Ovary (tissue), 9 donors: Measurements from ENCODE around the gene IRF6. TPM values are rescaled to one million over a fixed set of nuclear protein-coding genes. Genes with fewer than 3 reads are reported as not detected.

Experiments
- DNase-seq, 5 donors: peaks; one replicate each; pipeline ENCODE4 v3.0.0-alpha.2; 2019 to 2020
- H3K27ac ChIP-seq, 2 donors: fragments of 200-600 bp; one replicate each; pipeline versions ENCODE4 v1.5.1 to v1.8.0; 2019 to 2022
- H3K27me3 ChIP-seq: fragments of 200-600 bp; one replicate; pipeline ENCODE4 v1.8.0; 2022
- H3K36me3 ChIP-seq: fragments of 200-600 bp; sonication (generic); one replicate; pipeline ENCODE4 v1.5.1; 2019
- H3K4me1 ChIP-seq: one replicate; pipeline ENCODE4 v1.8.1; 2013; ENCODE audit warnings: mild to moderate bottlenecking, moderate library complexity; ENCODE audit not compliant: insufficient read depth
- H3K4me3 ChIP-seq: fragments of 200-600 bp; sonication (generic); one replicate; pipeline ENCODE4 v1.5.1; 2017
- H3K9me3 ChIP-seq, 2 donors: fragments of 200-600 bp in 1 of 2; sonication (generic) in 1 of 2; one replicate each; pipeline versions ENCODE4 v1.5.1 to v1.8.1; 2013 to 2019; ENCODE audit warnings: mild to moderate bottlenecking in 1 of 2, moderate library complexity in 1 of 2
- EP300 ChIP-seq: sonication (generic); formaldehyde crosslinking; IDR thresholded peaks from one replicate; pipeline ENCODE4 v1.6.1; 2017; ENCODE audit warnings: antibody characterized with exemption
- POLR2A ChIP-seq: fragments of 450-650 bp; IDR thresholded peaks from one replicate; pipeline ENCODE4 v1.6.1; 2017; ENCODE audit warnings: antibody characterized with exemption, mild to moderate bottlenecking, moderate library complexity
- WGBS, 3 donors: extraction: QIAGEN DNeasy Blood & Tissue Kit in 1 of 3; methylation state at CpG; one replicate each; pipeline versions ENCODE4 v1.1.5 to v1.1.7; 2013 to 2017; 5-methylcytosine and 5-hydroxymethylcytosine counted together
- intact Hi-C, 4 donors: fragments of 100-400 bp; cut with DNase I; formaldehyde crosslinking; loops; one replicate each; pipeline versions ENCODE4 v1.11.0 to v1.15.1; 2022 to 2023
- polyA plus RNA-seq, 2 donors: library from polyadenylated mRNA; stranded (reverse); fragments of 200-250 nt in 1 of 2; fragments of 350-450 nt in 1 of 2; fragmentation: Illumina TruSeq in 1 of 2; extraction: RNeasy Lipid Tissue Mini Kit (QIAGEN cat#74804) in 1 of 2; gene quantifications; one replicate each; pipeline ENCODE4 v1.2.3, GENCODE V29; 2013 to 2014
- total RNA-seq, 7 donors: library from RNA; depleted of rRNA in 2 of 7; stranded (reverse); fragments of >200 nt in 2 of 7; fragmentation: NEBNext Ultra II Directional in 3 of 7; extraction: Animal tissue kit (Norgen Biotek cat#: 25700) in 3 of 7; gene quantifications; one replicate each; pipeline versions ENCODE4 v1.1.0 to v1.2.4, GENCODE V29; 2016 to 2023
- TF ChIP-seq, protein P1 (sequence below), 3 donors: fragments of 450-650 bp in 2 of 3; fragments of 200-600 bp in 1 of 3; IDR thresholded peaks; one replicate each; pipeline versions ENCODE4 v1.5.1 to v1.8.0; 2016 to 2022; ENCODE audit warnings: antibody characterized with exemption in 3 of 3, mild to moderate bottlenecking in 1 of 3
- donor health status: DM: no; HTN: no; CAD: no; lungs with moderate emphysema.
- donor health status: DM: no; HTN: no; CAD: no.
- donor health status: Bipolar disorder and iron deficiency.
- donor health status: DM: yes; HTN: yes; CAD: no.
- donor health status: DM: no; HTN: no; CAD: no.
- donor health status: DM: yes; HTN: yes; CAD: no.

IRF6 gene
- total and polyA plus RNA-seq, 9 donors, result 0.80 to 24.2 (median 5.0) TPM

- TF ChIP-seq EP300 (no peak), POLR2A (no peak)
- TF ChIP-seq, protein P1, sequence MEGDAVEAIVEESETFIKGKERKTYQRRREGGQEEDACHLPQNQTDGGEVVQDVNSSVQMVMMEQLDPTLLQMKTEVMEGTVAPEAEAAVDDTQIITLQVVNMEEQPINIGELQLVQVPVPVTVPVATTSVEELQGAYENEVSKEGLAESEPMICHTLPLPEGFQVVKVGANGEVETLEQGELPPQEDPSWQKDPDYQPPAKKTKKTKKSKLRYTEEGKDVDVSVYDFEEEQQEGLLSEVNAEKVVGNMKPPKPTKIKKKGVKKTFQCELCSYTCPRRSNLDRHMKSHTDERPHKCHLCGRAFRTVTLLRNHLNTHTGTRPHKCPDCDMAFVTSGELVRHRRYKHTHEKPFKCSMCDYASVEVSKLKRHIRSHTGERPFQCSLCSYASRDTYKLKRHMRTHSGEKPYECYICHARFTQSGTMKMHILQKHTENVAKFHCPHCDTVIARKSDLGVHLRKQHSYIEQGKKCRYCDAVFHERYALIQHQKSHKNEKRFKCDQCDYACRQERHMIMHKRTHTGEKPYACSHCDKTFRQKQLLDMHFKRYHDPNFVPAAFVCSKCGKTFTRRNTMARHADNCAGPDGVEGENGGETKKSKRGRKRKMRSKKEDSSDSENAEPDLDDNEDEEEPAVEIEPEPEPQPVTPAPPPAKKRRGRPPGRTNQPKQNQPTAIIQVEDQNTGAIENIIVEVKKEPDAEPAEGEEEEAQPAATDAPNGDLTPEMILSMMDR (IDR thresholded peaks at IDR 0.05), result no peak
- Histone ChIP-seq H3K9me3 (no peaks in the 10 kb centered on the region), H3K36me3 (no peaks in the 10 kb centered on the region), H3K27me3 (no peaks in the 10 kb centered on the region), H3K4me3 (no peak overlapping the region), H3K4me1 (no peaks in the 10 kb centered on the region), H3K27ac (no peak overlapping the region)
- 48 to 53% (median 51%) methylated on average over 4 of the region's 4 CpGs for WGBS, 3 donors
- intact Hi-C loops, result no loop called here
- no peak for DNase-seq
Measured at GRCh38 chr1:209820986-209821385, 15.0 kb upstream of the IRF6 start.

GRCh38 chr1:209819058-209819457, 13.1 kb upstream of the IRF6 start:
- no peak for TF ChIP-seq EP300
- TF ChIP-seq, protein P1 (IDR thresholded peaks at IDR 0.05), result no peak
- TF ChIP-seq POLR2A, result no peak

GRCh38 chr1:209817691-209818090, 11.7 kb upstream of the IRF6 start:
- Histone ChIP-seq H3K27ac (no peak overlapping the region), H3K9me3 (no peaks in the 10 kb centered on the region), H3K27me3 (no peaks in the 10 kb centered on the region), H3K4me3 (no peak overlapping the region), H3K36me3 (no peaks in the 10 kb centered on the region), H3K4me1 (no peaks in the 10 kb centered on the region)
- WGBS, 3 donors, result 88 to 95% (median 89%) methylated on average over 1 of the region's 1 CpG
- DNase-seq, result no peak
- intact Hi-C loops, result no loop called here
- no peak for TF ChIP-seq POLR2A

More at GRCh38 chr1:209819058-209819457, 13.1 kb upstream of the IRF6 start:
- DNase-seq, result no peak
- Histone ChIP-seq H3K36me3 (no peaks in the 10 kb centered on the region), H3K27ac (no peak overlapping the region), H3K4me3 (no peak overlapping the region), H3K9me3 (no peaks in the 10 kb centered on the region), H3K27me3 (no peaks in the 10 kb centered on the region), H3K4me1 (no peaks in the 10 kb centered on the region)
- intact Hi-C loops, result no loop called here
- 52 to 60% (median 59%) methylated on average over 1 of the region's 1 CpG for WGBS, 3 donors

DNA sequence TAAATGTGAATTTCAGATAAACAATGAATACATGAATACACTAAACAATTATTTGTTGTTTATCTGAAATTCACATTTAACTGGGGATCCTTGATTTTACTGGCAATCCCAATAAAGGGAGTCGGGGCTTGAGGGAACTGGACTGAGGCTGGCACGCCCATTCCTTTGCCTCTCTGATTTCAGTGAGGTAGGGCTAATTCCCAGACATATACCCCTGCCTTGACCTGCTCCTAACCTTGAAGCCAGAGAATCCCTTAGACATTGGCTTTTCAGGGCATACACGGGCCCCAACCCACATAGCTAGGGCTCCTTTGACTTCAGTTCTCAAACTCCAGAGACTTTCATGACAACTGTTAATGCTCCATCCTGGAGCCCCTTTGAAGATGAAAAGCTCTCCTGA, 11.0 kb upstream of the IRF6 start:
- no peaks in the 10 kb centered on the region for H3K36me3 ChIP-seq
- intact Hi-C loops, result no loop called here
- no peaks in the 10 kb centered on the region for H3K4me1 ChIP-seq
- no peak overlapping the region for H3K4me3 ChIP-seq
- no peaks in the 10 kb centered on the region for H3K27me3 ChIP-seq
- no peaks in the 10 kb centered on the region for H3K9me3 ChIP-seq
- TF ChIP-seq, protein P1 (IDR thresholded peaks at IDR 0.05), result no peak
- TF ChIP-seq POLR2A, result no peak
- TF ChIP-seq EP300, result no peak
- 55 to 73% (median 65%) methylated on average over 3 of the region's 3 CpGs for WGBS, 3 donors
- no peak overlapping the region for H3K27ac ChIP-seq
- no peak for DNase-seq

- intact Hi-C loops, result no loop called here
- Histone ChIP-seq H3K4me3 (no peak overlapping the region), H3K27me3 (no peaks in the 10 kb centered on the region), H3K27ac (no peak overlapping the region), H3K4me1 (no peaks in the 10 kb centered on the region), H3K36me3 (no peaks in the 10 kb centered on the region), H3K9me3 (no peaks in the 10 kb centered on the region)
- TF ChIP-seq POLR2A, result no peak
- TF ChIP-seq, protein P1 (IDR thresholded peaks at IDR 0.05), result no peak
- no peak for TF ChIP-seq EP300
- DNase-seq, result no peak
- WGBS, 3 donors, result 68 to 71% (median 70%) methylated on average over 6 of the region's 6 CpGs
Measured at GRCh38 chr1:209815931-209816341, 10.0 kb upstream of the IRF6 start.
